GM23338 (cell line): Measurements from ENCODE around the gene DENND11.

Experiments
- CREB1 ChIP-seq: fragments of 250-450 bp; sonication (Bioruptor Pico); IDR thresholded peaks from 2 replicates; pipeline ENCODE4 v1.5.0; 2020; ENCODE audit warnings: low read depth, mild to moderate bottlenecking, moderate library complexity
- EZH2 ChIP-seq: fragments of 200-600 bp; sonication (generic); IDR thresholded peaks from one replicate; pipeline ENCODE4 v1.8.0; 2017; ENCODE audit warnings: antibody characterized with exemption, mild to moderate bottlenecking, low read depth; ENCODE audit not compliant: unreplicated experiment
- EZH2phosphoT487 ChIP-seq: fragments of 200-600 bp; sonication (generic); IDR thresholded peaks from one replicate; pipeline ENCODE4 v1.8.1; 2018; ENCODE audit warnings: antibody characterized with exemption; ENCODE audit not compliant: unreplicated experiment
- JUNB ChIP-seq: IDR thresholded peaks from one replicate; pipeline ENCODE4 v1.6.1; 2016; ENCODE audit warnings: antibody characterized with exemption; ENCODE audit not compliant: unreplicated experiment
- POLR2AphosphoS5 ChIP-seq: IDR thresholded peaks from 2 replicates; pipeline ENCODE4 v1.6.1; 2016; ENCODE audit warnings: antibody characterized with exemption, low read depth
- STAT1 ChIP-seq: IDR thresholded peaks from one replicate; pipeline ENCODE4 v1.6.1; 2016; ENCODE audit warnings: antibody characterized with exemption; ENCODE audit not compliant: unreplicated experiment
- TF ChIP-seq, protein P1 (sequence below), 2 experiments: fragments of 200-600 bp in 1 of 2; sonication (generic) in 1 of 2; conservative IDR thresholded peaks; 2 replicates each; pipeline versions ENCODE4 v1.5.1 to v1.6.1; 2016 to 2017; ENCODE audit warnings: antibody characterized with exemption in 2 of 2, low read depth in 2 of 2, mild to moderate bottlenecking in 2 of 2, moderate library complexity in 1 of 2
- TF ChIP-seq, protein P2 (sequence below): IDR thresholded peaks from one replicate; pipeline ENCODE4 v1.6.1; 2018; ENCODE audit warnings: antibody characterized with exemption; ENCODE audit not compliant: unreplicated experiment
- TF ChIP-seq, protein P3 (sequence below): IDR thresholded peaks from 2 replicates; pipeline ENCODE4 v1.6.1; 2016; ENCODE audit warnings: antibody characterized with exemption

DNA sequence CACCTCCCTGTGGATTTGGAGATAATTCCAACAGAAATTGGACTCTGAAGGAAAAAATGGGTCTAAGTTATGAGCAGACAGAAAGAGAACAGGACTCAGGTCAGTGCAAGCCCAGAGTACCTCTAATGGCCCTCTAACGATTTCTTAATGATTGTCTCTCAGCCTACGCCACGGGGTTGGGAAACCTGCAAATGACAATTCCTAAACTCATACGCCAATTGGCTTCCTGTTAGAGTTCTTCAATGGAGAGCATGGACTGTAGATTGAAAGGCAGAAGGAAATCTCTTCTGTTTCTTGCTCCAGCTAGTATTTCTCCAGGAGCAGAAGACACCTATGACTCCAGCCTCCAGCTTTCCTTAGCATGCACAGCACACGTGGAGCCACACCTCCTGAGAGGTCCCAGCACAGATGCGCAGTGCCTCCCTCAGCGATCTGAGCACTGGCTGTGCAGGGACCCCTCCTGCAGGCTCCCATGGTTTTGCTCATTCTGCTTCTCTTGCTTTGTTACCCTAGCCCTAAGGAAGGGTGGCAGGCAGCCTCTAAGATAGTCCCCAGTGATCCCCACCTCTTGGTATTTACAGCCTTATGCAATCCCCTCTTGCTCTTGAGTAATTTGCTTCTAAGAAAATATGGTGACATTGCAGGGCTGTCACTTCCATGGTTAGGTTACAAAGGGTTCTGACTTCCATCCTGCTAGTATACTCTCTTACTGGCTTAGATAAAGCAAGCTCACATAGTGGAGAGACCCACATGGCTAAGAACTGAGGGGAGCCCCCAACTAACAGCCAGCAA is 30.1 kb downstream of the DENND11 start:
- TF ChIP-seq, protein P1, sequence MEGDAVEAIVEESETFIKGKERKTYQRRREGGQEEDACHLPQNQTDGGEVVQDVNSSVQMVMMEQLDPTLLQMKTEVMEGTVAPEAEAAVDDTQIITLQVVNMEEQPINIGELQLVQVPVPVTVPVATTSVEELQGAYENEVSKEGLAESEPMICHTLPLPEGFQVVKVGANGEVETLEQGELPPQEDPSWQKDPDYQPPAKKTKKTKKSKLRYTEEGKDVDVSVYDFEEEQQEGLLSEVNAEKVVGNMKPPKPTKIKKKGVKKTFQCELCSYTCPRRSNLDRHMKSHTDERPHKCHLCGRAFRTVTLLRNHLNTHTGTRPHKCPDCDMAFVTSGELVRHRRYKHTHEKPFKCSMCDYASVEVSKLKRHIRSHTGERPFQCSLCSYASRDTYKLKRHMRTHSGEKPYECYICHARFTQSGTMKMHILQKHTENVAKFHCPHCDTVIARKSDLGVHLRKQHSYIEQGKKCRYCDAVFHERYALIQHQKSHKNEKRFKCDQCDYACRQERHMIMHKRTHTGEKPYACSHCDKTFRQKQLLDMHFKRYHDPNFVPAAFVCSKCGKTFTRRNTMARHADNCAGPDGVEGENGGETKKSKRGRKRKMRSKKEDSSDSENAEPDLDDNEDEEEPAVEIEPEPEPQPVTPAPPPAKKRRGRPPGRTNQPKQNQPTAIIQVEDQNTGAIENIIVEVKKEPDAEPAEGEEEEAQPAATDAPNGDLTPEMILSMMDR (conservative IDR thresholded peaks at IDR 0.05; ENCODE audit: low read depth in 2 of 2): no peak
- no peak for TF ChIP-seq EZH2phosphoT487
- no peak for TF ChIP-seq JUNB
- TF ChIP-seq, protein P2, sequence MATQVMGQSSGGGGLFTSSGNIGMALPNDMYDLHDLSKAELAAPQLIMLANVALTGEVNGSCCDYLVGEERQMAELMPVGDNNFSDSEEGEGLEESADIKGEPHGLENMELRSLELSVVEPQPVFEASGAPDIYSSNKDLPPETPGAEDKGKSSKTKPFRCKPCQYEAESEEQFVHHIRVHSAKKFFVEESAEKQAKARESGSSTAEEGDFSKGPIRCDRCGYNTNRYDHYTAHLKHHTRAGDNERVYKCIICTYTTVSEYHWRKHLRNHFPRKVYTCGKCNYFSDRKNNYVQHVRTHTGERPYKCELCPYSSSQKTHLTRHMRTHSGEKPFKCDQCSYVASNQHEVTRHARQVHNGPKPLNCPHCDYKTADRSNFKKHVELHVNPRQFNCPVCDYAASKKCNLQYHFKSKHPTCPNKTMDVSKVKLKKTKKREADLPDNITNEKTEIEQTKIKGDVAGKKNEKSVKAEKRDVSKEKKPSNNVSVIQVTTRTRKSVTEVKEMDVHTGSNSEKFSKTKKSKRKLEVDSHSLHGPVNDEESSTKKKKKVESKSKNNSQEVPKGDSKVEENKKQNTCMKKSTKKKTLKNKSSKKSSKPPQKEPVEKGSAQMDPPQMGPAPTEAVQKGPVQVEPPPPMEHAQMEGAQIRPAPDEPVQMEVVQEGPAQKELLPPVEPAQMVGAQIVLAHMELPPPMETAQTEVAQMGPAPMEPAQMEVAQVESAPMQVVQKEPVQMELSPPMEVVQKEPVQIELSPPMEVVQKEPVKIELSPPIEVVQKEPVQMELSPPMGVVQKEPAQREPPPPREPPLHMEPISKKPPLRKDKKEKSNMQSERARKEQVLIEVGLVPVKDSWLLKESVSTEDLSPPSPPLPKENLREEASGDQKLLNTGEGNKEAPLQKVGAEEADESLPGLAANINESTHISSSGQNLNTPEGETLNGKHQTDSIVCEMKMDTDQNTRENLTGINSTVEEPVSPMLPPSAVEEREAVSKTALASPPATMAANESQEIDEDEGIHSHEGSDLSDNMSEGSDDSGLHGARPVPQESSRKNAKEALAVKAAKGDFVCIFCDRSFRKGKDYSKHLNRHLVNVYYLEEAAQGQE: no peak
- TF ChIP-seq EZH2: no peak
- no peak for TF ChIP-seq POLR2AphosphoS5
- TF ChIP-seq, protein P3, sequence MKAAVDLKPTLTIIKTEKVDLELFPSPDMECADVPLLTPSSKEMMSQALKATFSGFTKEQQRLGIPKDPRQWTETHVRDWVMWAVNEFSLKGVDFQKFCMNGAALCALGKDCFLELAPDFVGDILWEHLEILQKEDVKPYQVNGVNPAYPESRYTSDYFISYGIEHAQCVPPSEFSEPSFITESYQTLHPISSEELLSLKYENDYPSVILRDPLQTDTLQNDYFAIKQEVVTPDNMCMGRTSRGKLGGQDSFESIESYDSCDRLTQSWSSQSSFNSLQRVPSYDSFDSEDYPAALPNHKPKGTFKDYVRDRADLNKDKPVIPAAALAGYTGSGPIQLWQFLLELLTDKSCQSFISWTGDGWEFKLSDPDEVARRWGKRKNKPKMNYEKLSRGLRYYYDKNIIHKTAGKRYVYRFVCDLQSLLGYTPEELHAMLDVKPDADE: no peak
- TF ChIP-seq STAT1: no peak
- TF ChIP-seq CREB1 (CRISPR knock-in tag): no peak
